GM03348 (cell line): Measurements from ENCODE around the gene LCLAT1.

Experiments used
- DNase-seq: peaks from one replicate; pipeline ENCODE4 v3.0.0; 2012; ENCODE audit warnings: low spot score

The LCLAT1 gene

GRCh38 chr2:30516166-30516565 is 69.1 kb downstream of the LCLAT1 start:
- DNase-seq: no peak

GRCh38 chr2:30519796-30520195 is 72.8 kb downstream of the LCLAT1 start:
- no peak for DNase-seq

- DNase-seq: no peak
These were observed 75.4 kb downstream of the LCLAT1 start for GRCh38 chr2:30522421-30522820.

GRCh38 chr2:30527411-30527810 is 80.4 kb downstream of the LCLAT1 start:
- peak; percentile 8 for DNase-seq

GRCh38 chr2:30527859-30528258 is 80.8 kb downstream of the LCLAT1 start:
- DNase-seq: no peak

- no peak for DNase-seq
These were observed 83.3 kb downstream of the LCLAT1 start for GRCh38 chr2:30530346-30530745.

- no peak for DNase-seq
These were observed 94.6 kb downstream of the LCLAT1 start for GRCh38 chr2:30541680-30542079.

- no peak for DNase-seq
These were observed 98.8 kb downstream of the LCLAT1 start for GRCh38 chr2:30545875-30546274.

- no peak for DNase-seq
These were observed 101.3 kb downstream of the LCLAT1 start for GRCh38 chr2:30548386-30548785.

GRCh38 chr2:30549096-30549495 is 102.0 kb downstream of the LCLAT1 start:
- no peak for DNase-seq

- no peak for DNase-seq
These were observed 112.7 kb downstream of the LCLAT1 start for GRCh38 chr2:30559544-30560275.

- no peak for DNase-seq
These were observed 114.3 kb downstream of the LCLAT1 start for GRCh38 chr2:30561349-30561748.

- peak; percentile 26 for DNase-seq
These were observed 118.9 kb downstream of the LCLAT1 start for GRCh38 chr2:30565851-30566358.

- DNase-seq: peak; percentile 27
These were observed 119.6 kb downstream of the LCLAT1 start for GRCh38 chr2:30566631-30567030.

GRCh38 chr2:30567317-30567716 is 120.3 kb downstream of the LCLAT1 start:
- DNase-seq: no peak

- no peak for DNase-seq
These were observed 122.9 kb downstream of the LCLAT1 start for GRCh38 chr2:30569946-30570345.

GRCh38 chr2:30577151-30577550 is 130.1 kb downstream of the LCLAT1 start:
- no peak for DNase-seq

GRCh38 chr2:30580391-30580790 is 133.3 kb downstream of the LCLAT1 start:
- DNase-seq: no peak

- no peak for DNase-seq
These were observed 135.5 kb downstream of the LCLAT1 start for GRCh38 chr2:30582521-30582920.

- no peak for DNase-seq
These were observed 136.2 kb downstream of the LCLAT1 start for GRCh38 chr2:30583204-30583749.

GRCh38 chr2:30584116-30584515 is 137.1 kb downstream of the LCLAT1 start:
- no peak for DNase-seq

GRCh38 chr2:30588994-30589393 is 141.9 kb downstream of the LCLAT1 start:
- DNase-seq: peak; percentile 16

- no peak for DNase-seq
These were observed 143.4 kb downstream of the LCLAT1 start for GRCh38 chr2:30590407-30590806.

GRCh38 chr2:30591186-30591585 is 144.1 kb downstream of the LCLAT1 start:
- DNase-seq: no peak
